HuH-7.5 (cell line): ENCODE measurements around the gene C12orf57.
A peak's percentile ranks its signal among the peaks of the same experiment; 100 is the strongest.
"Not testable (repeated sequence)": the region's sequence is repeated elsewhere in the genome, so short reads cannot be mapped to it uniquely, and the experiment has no call there.

Experiments
- DNase-seq: peaks from one replicate; pipeline ENCODE4 v3.0.0; 2011; ENCODE audit warnings: low spot score

Gene C12orf57, protein sequence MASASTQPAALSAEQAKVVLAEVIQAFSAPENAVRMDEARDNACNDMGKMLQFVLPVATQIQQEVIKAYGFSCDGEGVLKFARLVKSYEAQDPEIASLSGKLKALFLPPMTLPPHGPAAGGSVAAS

DNA sequence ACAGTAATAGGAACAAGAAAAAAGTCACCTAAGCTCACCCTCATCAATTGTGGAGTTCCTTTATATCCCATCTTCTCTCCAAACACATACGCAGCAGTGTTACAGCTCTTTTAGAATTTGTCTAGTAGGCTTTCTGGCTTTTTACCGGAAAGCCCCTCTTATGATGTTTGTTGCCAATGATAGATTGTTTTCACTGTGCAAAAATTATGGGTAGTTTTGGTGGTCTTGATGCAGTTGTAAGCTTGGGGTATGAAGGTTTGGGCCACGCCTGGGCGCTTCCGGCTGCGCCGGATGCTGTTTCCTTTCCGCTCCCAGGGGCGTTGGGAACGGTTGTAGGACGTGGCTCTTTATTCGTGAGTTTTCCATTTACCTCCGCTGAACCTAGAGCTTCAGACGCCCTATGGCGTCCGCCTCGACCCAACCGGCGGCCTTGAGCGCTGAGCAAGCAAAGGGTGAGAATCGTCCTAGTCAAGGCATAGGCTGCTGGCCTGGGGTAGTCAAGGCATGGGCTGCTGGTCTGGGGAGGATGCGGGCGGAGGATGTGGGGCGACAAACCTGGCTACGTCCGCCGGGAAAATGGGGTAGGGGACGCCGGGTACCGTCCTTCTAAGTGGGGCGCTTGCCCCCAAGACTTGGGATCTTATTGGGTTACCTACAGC lies at the start of gene C12orf57, which contains the start of gene RNU7-1:
Gene C12orf57 (plus strand): TSS at position 301 of the 659 bp plus-strand sequence. CDS start 100 bp downstream, at position 401.
Gene RNU7-1 (plus strand): TSS at position 95 of the 659 bp plus-strand sequence.
- peak; percentile 90 for DNase-seq

DNA sequence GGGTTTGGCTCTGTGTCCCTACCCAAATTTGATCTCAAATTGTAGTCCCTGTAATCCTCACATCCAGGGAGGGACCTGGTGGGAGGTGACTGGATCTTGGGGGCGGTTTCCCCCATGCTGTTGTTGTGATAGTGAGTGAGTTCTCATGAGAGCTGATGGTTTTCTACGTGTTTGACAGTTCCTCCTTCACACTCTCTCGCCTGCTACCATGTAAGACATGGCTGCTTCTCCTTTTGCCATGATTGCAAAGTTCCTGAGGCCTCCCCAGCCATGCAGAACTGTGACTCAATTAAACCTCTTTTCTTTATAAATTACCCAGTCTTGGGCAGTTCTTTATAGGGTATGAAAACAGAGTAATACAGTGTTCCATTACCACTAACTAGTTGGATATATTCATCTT lies 49.5 kb upstream of the C12orf57 start:
- no peak for DNase-seq

DNA sequence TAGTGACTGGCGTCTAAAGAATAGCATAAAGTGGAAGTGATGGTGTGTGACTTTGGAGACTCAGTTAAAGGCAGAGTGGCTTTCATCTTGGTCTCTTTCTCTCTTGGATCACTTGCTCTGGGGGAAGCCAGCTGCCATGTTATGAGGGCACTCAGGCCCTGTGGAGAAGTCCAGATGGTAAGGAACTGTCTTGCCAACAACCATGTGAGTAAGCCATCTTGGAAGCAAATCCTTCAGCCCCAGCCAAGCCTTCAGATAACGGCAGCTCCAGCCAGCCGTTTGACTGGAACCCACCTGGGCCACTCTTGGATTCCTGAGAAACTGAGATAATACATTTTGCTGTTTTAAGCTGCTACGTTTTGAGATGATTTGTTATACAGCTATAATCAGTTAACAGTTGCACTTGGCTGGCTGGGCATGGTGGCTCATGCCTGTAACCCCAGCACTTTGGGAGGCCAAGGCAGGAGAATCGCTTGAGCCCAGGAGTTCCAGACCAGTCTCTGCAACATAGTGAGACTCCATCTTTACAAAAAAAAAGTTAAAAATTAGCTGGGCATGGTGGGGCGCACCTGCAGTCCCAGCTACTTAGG lies 46.9 kb upstream of the C12orf57 start:
- DNase-seq: no peak

DNA sequence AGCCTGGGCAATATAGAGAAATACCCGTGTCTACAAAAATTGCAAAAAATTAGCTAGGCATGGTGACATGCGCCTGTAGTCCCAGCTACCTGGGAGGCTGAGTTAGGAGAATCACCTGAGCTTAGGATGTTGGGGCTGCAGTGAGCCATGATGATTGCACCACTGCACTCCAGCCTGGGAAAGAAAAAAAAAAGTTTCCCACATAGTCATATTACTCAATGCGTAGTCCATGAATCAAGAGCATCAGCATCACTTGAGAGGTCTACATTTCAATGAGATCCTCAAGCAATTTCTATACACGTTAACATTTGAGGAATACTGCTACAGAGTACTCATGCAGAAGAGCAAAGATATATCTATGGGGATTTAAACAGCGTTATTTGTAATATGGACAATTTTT lies 44.4 kb upstream of the C12orf57 start:
- DNase-seq: no peak

DNA sequence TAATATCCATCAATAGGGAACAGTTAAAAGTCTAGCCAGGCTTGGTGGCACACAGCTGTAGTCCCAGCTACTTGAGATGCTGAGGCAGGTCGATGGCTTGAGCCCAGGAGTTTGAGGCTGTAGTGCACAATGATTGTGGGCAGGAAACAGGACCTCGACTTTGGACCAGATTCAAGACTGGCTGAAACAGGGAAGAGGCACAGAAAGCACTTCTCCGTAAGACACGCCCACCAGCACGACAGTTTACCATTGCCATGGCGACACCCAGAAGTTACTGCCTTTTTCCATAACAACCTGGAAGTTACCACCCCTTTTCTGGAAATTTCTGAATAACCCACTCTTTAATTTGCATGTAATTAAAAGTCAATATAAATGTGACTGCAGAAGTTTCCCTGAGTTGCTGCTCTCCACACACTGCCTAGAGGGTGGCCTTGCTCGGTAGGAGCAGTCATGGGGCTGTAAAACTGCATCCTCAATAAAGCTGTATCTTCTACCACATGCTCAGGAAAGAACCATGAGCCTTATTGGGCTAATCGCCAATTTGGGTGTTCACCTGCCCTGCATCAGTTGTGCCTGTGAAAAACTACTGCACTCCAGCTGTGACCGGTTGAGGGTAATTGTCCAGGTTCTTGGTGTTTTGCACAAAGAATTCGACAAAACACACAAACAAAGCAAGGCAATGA lies 43.8 kb upstream of the C12orf57 start:
- no peak for DNase-seq

- no peak for DNase-seq
These were observed 41.4 kb upstream of the C12orf57 start for GRCh38 chr12:6902448-6902847.

- no peak for DNase-seq
These were observed 40.1 kb upstream of the C12orf57 start for GRCh38 chr12:6903722-6904121.

DNA sequence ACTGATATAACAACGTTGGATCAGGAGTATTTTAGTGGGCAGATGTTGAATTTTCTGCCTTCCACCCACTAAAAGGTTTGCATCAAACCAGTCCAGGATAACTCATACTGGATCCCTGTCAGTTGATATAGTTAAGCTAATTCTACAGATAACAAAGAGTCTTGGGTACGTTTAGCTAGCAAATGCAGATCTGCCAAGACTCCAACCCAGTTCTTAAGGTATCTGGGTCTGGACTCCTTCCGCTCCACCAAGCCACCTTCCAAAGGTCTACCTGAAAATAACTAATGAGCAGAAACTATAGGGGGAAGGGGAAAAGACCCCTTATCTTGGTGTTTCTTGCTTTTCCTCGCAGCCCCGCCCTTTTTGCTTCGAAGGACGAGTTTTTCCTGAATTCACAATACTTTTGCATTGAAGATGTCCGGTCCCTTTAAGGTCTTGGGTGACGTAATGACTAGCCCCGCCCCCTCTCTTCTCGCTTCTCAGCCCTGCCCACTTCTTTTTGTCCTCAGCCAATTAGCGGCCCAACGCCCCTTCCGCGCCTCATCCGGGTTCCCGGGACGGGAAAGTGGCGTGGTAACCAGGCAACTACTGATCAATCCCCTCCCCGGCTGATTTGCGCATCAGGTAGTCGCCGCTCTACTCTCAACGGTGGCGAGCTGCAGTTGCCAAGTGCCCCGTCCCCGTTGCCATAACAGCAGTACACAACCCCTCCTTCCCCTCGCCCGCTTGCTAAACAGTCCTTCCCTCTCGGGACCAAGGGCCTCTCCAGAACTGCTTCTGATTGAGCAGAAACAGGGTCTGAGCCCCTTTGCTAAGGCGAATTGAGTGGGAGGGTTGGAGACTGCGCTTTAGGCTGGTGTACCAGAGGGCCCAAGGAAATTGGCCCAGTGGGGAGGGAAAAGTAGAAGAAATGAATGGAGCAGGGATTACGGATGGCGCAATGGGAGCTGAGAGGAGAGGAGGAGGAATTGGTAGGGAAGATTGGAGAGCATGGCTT lies 39.2 kb upstream of the C12orf57 start, which contains the start of gene LRRC23:
Gene LRRC23 (plus strand): TSS at position 543 of the 997 bp plus-strand sequence. CDS start 812 bp downstream, outside the sequence.
- DNase-seq: peak; percentile 87

GRCh38 chr12:6905414-6906040 lies 38.3 kb upstream of the C12orf57 start:
- no peak for DNase-seq

DNA sequence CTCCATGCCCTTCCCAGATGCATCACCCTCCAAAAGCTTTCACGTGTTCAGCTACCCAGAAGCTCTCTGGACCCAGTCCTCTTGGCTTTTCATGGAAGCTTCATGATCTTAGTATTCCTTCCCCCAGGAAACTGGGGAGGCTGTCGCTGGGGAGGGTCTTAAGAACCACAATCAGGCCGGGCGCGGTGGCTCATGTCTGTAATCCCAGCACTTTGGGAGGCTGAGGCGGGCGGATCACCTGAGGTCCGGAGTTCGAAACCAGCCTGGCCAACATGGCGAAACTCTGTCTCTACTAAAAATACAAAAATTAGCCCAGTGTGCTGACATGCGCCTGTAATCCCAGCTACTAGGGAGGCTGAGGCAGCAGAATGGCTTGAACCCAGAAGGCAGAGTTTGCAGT lies 35.7 kb upstream of the C12orf57 start:
- not testable (repeated sequence) for DNase-seq

DNA sequence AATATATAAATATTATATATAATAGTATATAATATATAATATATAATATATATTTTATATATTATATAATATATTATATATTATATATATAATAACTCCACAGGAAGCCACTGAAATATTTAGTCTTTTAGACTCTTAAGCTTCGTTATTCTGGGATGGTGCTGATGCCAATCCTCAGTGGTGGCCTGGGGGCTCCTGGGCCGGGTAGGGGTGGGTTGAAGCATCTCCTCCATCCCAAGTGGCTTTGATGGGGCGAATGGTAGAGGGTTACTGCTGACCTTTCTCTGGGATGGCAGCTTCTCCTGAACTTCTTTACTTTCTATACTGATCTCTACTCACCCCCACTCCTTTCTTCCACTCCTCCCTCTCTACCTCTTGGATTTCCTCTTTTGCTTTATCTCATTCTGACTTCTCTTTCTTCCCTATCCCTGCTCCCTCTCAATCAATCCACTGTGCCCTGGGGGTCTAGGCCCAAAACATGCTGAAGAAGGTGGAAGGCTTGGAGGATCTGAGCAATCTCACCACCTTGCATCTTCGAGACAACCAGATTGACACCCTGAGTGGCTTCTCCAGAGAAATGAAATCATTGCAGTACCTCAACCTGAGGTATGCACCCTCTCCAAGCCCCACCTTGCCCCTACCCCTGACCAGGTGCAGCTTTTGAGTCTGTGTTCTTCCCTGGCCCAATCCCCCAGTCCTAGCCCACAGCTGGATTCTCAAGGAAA lies 34.2 kb upstream of the C12orf57 start:
- DNase-seq: no peak

- DNase-seq: no peak
These were observed 31.5 kb upstream of the C12orf57 start for GRCh38 chr12:6912164-6912935.

DNA sequence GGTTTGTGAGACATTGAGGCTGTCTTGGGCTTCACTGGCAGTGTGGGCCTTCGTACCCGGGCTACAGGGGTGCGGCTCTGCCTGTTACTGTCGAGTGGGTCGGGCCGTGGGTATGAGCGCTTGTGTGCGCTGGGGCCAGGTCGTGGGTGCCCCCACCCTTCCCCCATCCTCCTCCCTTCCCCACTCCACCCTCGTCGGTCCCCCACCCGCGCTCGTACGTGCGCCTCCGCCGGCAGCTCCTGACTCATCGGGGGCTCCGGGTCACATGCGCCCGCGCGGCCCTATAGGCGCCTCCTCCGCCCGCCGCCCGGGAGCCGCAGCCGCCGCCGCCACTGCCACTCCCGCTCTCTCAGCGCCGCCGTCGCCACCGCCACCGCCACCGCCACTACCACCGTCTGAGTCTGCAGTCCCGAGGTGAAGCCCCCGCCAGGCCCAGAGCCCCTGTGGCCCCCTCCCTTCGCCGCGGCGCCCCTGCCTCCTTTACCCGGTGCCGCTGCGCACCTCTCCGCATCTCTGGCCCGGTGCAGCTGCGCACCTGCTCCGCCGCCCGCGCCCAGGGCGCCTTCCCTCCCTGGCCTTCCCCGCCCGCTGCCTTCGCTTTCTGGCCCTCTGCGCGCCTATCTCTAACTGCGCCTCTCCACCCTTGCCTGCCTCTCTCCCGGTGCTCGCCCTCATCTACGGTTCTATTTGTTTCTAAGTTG lies 29.4 kb upstream of the C12orf57 start, which contains the start of gene ENO2:
Gene ENO2 (plus strand): TSS at position 335 of the 701 bp plus-strand sequence. CDS start 1,253 bp downstream, outside the sequence.
- peak; percentile 54 for DNase-seq

GRCh38 chr12:6914947-6915788 lies 28.7 kb upstream of the C12orf57 start:
- no peak for DNase-seq

DNA sequence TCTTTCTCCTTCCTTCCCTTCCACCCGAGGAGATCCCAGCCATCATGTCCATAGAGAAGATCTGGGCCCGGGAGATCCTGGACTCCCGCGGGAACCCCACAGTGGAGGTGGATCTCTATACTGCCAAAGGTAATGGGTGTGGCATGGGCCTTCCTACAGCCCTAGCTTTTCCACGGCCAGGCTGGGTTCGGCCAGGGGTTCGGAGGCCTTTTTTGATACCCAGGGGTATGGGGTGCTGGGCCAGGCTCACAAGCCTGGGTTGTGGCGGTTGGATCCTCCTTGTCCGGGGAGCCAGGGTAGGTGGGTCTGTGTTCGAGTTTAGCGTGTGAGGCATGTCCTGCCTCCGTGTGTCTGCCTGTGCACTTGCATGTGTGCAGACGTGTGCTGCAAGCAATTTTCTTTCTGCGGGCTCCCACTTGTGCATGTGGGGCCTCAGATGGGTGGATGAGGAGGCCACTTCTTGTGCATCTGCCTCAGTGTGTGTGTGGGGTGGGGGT lies 28.0 kb upstream of the C12orf57 start:
- no peak for DNase-seq

DNA sequence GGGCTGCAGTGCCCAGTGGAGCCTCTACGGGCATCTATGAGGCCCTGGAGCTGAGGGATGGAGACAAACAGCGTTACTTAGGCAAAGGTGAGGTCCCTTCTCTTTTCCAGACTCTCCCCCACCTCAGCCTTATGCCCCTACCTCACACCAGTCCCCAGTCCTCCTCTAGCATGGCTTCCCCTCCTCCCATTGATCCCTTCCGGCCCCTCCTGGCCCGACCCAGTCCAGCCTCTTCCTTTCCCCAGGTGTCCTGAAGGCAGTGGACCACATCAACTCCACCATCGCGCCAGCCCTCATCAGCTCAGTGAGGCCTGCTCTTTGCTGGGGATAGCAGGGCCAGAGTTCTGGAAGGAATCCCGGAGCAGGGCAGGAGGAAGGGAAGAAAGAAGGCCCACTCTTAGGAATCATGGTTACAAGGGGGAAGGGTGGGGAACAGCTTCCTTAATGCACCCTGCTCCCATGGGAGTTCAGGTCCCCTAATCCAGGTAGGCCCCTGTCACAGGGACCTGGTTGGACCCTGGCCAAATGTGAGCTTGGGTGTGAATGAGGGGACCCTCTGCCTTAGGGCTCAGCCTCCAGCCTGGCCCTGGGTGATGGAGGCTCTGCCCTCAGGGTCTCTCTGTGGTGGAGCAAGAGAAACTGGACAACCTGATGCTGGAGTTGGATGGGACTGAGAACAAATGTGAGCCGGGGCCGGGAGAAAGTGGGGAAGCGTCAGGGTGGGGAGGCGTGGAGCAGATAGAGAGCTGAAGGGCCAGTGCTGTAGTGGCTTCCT lies 27.2 kb upstream of the C12orf57 start:
- DNase-seq: no peak
